ENCODE results near the gene STRN3.

DNA sequence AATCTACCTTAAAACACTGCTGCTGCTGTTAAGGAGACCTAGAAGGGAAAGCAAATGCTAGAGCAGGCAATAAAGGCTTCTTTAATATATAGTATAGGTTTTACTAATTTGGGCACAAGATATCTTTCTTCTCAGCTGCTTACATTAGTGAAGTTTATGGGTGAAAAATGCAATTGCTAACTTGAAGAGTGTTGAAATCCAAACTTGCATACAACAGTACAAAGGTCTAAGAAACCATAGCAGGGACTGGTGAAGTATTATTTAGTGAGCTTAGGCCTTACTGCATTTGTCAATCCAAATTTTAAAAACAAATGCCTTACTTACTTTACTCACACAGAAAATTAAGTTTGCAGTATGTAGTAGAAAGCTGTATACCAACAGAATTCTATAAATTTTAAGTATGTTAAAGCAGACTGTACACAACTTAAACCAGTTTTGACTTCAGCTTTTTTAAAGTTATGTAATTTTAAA lies 2.1 kb downstream of the STRN3 start:
- TF ChIP-seq TAF1 (IDR thresholded peaks at IDR 0.05; ENCODE audit: borderline replicate concordance, low read depth, low read length), result no peak
- TF ChIP-seq POLR2A (IDR thresholded peaks at IDR 0.05; ENCODE audit: low read depth, low read length), result no peak
